SW480 (cell line): ENCODE measurements around the gene YEATS2.
A peak's percentile ranks its signal among the peaks of the same experiment; 100 is the strongest.

Experiments
- DNase-seq: peaks from one replicate; pipeline ENCODE4 v3.0.0-alpha.2; 2016; ENCODE audit warnings: low spot score

The YEATS2 gene

DNA sequence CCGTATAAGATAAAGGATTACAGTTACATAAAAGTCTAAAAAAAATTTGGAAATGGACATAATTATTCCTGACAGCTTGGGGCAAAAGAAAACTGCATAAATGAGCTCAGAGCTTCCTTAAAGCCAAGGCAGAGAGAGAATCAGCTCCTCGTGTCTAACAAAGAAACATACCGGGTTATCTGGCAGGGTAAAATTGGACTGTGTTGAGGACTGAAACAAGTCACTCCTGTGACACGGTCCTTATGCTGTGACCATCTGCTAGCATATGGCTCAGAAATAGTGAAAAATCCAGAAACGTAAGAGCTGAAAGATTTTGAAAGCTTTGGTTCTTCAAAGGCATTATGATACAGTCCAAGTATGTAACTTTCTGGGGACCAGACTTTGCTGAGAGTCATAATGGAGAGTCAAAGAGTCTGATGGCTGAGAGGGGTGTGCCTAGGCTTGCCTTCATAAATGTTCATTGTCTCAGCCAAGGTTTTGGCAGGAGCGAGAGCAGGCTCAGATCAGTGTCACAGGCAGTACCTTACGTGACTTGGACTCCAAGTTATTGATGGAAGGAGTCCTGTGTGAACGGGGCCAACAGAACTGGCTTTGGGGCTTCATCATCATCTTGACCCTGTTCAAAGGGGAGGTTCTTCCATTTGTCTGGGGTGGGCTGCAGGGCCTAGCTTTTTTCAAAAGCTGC lies 115.3 kb downstream of the YEATS2 start:
- DNase-seq = no peak

- DNase-seq = no peak
Measured at GRCh38 chr3:183814240-183814639, 116.6 kb downstream of the YEATS2 start.

- no peak for DNase-seq
Measured at GRCh38 chr3:183815563-183815940, 118.0 kb downstream of the YEATS2 start.

DNA sequence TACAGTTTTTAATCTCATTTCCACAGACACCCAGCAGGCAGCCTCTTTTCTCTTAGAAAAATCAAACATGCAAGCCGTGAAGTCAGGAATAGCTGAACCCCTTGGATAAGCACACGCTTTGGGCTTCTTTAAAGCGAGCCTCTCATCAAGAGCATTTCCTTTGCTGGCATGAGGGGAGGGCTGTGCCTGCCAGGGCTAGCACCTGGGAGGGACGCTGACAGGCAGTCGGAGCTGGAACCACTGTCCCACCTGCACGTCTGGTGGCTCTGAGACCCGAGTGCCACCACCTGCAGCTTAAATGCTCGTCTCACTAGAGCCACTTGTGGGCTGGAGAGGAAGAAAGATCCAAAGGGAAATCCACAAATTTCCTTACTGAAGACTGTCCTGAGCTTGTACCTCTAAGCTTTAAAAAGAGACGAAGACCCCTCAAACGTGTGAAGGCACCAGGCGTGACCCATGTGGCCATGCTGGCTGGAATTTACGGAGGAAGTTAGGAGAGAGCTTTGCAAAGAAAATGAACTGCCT lies 118.4 kb downstream of the YEATS2 start:
- no peak for DNase-seq

DNA sequence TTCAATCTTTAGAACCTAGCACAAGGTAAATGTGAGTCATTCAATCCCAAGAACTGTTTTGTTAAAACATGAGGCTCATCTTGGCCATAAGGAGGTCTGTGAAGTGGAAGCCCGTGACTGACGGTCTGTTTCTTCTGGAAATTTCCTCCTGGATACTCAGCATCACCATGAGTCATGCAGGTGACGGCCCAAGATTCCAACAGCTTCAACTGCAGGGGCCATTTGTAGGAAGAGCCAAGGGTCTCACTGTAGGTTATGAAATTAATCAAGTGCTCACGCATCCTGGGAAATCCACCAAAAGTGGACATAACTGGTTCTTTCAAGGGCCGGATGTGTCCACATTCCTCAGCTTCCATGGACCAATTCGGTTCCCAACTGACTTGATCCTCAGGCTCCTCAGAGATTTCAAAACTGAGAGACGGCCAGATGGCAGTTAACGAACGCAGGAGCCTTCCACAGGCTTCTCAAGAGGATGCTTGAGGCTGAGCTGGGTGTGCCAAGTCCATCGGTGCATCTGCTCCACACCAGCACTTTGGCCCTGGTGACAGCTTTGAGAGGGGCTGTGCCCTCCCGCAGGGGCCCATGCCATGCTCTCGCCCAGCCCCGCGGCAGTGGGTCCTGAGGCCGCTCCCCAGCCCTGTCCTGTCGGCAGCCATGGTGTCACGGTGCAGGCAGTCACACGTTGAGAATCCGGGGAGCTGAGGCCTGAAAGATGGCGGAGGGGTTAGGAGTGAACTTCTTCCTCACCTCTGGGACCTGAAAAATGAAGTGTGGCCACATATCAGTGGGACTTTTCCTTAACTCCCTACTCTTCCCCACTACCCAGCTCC lies 119.3 kb downstream of the YEATS2 start:
- no peak for DNase-seq

DNA sequence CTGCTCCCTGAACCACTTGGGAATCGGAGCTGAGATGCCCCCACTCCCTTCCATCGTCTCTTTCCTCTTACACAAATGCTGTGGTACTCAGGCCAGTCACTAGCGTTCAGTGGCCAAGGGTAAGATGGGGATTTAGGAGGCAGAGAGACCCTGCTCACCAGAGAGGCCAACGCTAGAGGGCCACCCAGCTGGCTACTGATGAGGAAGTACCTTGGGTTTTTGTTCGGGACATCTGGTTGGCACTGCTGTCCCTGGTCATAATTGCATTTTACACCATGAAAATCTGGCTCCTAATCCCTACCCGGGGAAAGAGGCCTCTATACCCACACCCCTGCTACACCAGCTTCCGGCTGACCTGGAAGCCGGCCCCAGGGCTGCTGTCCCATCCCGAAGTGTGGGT lies 120.0 kb downstream of the YEATS2 start:
- no peak for DNase-seq

DNA sequence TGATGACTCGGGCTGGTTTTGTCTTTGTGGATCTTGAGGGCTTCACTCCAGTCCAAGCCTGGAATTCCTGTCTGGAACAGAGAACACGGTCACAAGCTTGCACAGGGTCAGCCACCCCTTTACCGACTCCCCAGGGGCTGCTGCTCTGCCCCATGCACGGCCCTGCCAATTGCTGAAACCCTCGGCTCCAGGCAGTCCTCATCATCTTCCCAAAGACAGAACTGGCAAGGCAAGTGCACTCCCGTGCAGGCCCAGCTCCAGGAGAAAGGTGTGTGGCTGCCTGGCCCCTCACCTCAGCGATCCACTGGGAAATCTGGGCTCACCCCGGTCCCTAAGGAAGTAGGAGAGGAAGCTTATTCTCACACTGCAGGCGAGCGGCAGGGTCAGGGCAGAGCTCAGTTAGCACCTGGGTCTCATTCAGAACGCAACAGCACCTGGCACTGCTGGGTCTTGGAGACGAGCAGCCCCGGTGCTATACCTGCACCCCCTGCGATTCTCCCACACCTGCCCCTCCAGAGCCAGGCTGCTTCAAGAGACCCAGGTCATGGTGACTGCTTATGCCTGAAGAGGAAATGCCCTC lies 120.5 kb downstream of the YEATS2 start:
- no peak for DNase-seq

- DNase-seq = no peak
Measured at GRCh38 chr3:183818706-183819624, 121.4 kb downstream of the YEATS2 start.

- no peak for DNase-seq
Measured at GRCh38 chr3:183819831-183820230, 122.2 kb downstream of the YEATS2 start.

DNA sequence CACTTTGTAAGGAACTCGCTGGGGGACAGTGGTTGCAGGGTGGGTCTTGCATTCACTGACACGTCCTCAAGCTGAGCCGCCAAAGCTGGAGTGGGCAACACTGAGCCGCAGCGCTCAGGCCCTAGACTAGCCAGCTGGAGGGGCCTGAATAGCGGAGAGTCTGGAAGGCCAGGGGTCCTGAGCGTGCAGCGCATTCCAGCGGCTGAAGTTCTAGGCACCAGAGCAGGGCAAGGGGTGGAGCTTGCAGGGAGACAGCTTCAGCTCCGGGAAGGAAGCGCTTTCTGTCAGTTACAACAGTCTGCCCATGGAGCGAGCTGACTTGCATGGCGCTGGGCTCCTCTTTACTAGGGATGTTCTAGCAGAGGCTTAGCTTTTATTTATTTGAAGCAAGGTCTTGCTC lies 125.0 kb downstream of the YEATS2 start:
- DNase-seq = no peak

DNA sequence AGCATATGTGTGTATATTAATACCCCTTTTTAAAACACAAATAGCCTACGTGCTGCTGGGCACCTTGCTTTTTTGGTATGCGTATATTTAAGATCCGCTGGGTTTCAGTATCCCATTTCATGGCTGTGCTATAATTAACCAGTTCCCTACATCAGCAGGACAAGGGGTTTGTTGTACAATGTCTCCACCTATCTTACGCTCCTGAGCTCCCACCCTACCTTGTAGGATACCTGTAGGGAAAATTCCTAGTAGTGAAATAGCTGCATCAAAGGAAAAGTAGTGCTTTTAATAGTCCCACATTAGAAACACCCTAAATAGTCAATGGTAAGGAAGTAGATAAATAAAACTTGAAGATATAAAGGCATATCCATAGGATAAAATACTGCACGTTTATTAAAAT lies 126.4 kb downstream of the YEATS2 start:
- peak; percentile 57 for DNase-seq

DNA sequence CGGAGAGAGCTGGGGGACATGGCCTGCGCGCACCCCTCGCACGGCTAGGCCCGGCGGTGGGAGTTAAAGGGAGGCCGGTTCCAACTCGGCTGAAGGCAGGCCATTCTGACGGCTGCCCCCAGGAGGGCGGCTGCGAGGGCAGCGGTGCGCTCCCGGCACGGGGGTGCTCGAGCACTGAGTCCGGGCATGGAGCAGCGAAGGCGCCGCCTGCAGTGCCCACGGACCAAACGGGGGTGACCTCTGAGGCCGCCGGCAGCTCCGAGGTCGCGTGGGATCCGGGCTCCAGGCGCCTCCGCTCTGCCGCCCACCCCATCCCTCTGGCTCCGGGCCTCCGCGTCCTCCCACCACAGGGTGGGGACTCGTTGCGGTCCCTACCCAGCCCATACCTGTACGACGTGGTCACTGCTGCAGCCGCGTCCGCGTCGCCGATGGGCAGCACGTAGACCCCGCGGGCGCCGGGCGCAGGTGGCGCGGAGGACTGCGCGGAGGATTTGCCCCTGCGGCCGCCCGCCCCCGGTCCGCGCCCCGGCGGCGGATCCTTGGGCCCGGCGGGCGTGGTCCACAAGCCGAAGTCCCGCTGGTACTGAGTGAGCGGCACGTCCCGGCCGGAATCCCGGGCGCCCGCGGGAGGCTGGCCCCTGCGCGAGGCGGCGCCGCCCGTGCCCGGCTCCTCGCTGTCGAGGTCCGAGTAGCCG lies 127.3 kb downstream of the YEATS2 start:
- peak; percentile 18 for DNase-seq

DNA sequence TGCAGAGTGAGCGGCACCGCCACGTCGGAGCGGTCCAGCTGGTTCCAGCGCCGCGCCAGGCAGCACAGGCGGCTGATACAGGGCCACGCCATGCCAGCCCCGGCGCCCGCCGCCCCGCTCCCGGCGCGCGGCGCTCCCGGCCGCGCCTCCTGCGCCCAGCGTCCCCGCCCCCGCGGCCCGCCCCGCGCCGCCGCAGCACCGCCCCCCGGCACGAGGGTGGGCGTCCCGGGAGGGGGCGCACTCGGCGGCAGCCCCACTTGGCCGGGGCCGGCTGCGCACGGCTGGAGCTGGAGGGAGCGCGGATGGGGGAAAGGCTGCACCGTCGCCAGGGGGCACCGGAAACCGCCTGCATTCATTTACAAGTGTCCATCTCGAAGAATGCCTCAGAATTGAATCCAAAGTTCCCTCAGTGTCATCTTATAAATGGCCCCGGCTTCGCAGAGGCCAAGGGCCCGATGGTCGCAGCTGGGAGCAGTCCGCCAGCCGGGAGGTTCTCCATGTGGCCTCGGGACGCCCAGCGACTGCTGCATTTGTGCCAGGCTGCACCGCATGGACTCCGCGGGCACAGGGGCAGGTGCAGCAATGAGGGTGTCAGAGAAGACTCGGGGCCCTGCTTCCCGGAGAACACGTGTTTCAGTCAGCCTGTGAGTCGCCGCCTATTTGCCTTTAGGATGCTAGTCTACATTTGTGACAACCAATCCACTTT lies 128.0 kb downstream of the YEATS2 start, which contains the start of gene MAP6D1:
Gene MAP6D1, minus strand, starts transcription at position 122 of the 706 bp plus-strand sequence. Its CDS starts 30 bp downstream, at position 92.
- peak; percentile 83 for DNase-seq

DNA sequence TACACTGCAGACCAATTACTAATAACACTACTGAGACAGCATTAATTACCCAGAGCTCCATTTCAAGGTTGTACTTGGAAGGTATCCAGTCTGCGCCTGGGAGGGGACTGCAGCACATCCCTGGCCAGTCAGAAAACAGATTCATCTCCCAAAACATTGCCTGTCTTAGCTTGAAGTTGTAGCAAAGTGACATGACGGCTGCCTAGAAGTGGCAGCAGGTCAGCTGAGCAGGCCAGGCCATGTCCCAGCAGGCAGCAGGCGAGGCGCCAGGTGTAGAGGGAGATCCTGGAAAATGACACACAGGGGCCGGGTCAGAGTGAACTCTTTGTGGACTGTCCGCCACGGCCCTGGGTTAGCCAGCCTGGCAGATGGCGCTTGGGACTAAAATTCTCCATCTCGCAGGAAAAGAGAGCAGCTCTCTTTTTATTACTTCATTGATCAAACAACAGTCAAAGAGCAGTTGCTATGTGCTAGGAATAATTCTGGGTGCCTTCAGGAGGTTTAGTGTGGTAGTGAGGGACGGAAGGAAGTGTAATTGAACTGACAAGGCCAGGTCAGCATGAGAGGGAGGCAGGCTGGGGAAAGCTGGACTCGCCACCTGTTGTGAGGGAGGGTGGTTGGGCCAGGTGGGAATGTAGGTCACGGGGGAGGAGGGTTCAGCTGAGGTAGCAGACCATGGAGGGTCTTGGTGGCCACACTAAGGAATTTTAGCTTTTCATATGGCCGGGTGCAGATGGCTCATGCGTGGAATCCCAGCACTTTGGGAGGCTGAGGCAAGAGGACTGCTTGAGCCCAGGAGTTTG lies 129.1 kb downstream of the YEATS2 start:
- DNase-seq = no peak

GRCh38 chr3:183827809-183828537 lies 130.4 kb downstream of the YEATS2 start:
- no peak for DNase-seq

DNA sequence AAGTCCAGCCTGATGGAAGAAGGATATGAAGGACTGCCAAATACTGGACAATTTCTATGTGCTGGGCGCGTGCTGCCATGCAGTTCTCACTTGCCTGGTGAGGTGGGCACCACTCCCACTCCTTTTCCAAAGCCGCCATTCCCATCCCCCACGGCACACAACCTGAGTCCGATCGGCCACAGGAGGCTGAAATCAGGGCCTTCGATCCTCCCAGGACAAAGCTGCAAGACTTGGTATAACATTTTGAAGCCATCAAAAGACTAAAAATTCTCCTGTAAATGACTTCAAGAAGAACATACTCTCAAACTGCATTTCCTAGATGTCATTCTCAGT lies 130.9 kb downstream of the YEATS2 start:
- DNase-seq = no peak

DNA sequence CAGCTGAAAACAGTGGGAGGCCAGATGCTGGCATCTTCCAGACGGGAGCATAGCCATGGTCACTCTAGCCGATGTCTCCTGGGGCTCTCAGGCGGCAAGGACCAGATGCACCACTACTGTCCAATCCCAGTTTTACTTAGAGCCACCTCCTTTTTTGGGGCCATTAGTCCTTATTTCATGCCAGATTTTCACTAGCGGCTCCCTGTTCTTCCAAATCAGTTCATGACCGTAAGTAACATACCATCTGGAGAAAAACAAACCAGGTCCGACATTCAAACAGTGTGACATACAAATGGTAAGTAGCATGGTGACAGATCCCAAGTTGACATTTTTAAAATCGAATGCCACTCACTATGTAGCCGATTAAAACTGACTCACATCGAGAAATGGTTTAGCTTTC lies 131.9 kb downstream of the YEATS2 start:
- DNase-seq = no peak

DNA sequence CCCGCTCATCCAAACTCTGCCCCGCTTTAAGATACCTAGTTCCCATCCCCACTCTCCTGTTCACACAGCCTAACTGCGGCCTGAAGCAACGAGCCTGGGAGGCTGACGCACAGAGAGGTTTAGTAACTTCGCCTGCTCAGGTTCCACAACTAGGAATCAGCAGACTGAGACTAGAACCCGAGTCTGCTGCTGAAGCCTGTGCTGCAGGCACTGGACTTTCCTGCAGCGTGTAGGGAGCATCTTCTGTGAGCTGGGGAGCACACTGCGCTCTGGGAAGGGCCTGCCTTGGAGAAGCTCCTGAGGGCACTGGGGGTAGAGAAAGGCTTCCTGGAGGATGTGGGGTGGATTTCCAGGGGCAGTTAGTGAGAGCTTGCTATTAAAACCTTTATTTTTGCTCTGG lies 132.6 kb downstream of the YEATS2 start:
- no peak for DNase-seq

- DNase-seq = no peak
Measured at GRCh38 chr3:183833516-183833915, 135.9 kb downstream of the YEATS2 start.
